Osteocyte (in vitro differentiated cells): ENCODE measurements around the gene DRC3. TPM values are rescaled to one million over a fixed set of nuclear protein-coding genes. Genes with fewer than 3 reads are reported as not detected.
"Not testable (repeated sequence)": the region's sequence is repeated elsewhere in the genome, so short reads cannot be mapped to it uniquely, and the experiment has no call there.

ENCODE experiments used
- DNase-seq: peaks from one replicate; pipeline ENCODE4 v3.0.0; 2021; ENCODE audit warnings: mixed read lengths; ENCODE audit not compliant: unreplicated experiment; ENCODE audit errors: extremely low spot score
- H3K27ac Mint-ChIP-seq: one replicate; pipeline ENCODE4 v1.8.0; 2021; ENCODE audit warnings: mild to moderate bottlenecking, mixed read lengths; ENCODE audit not compliant: unreplicated experiment
- H3K27me3 Mint-ChIP-seq: one replicate; pipeline ENCODE4 v1.8.0; 2021; ENCODE audit warnings: mixed read lengths; ENCODE audit not compliant: unreplicated experiment
- H3K36me3 Mint-ChIP-seq: one replicate; pipeline ENCODE4 v1.8.0; 2021; ENCODE audit warnings: mixed read lengths; ENCODE audit not compliant: unreplicated experiment
- H3K4me1 Mint-ChIP-seq: one replicate; pipeline ENCODE4 v1.8.0; 2021; ENCODE audit warnings: mixed read lengths; ENCODE audit not compliant: unreplicated experiment
- H3K4me3 Mint-ChIP-seq: one replicate; pipeline ENCODE4 v1.8.0; 2021; ENCODE audit warnings: mild to moderate bottlenecking, moderate library complexity, mixed read lengths; ENCODE audit not compliant: unreplicated experiment
- H3K9me3 Mint-ChIP-seq: one replicate; pipeline ENCODE4 v1.8.0; 2021; ENCODE audit warnings: mixed read lengths; ENCODE audit not compliant: unreplicated experiment
- total RNA-seq: library from RNA; stranded (reverse); gene quantifications from 2 replicates; pipeline ENCODE4 v1.2.1, GENCODE V29; 2021
- TF ChIP-seq, protein P1 (sequence below): fragments of 200-600 bp; sonication (generic); IDR thresholded peaks from 2 replicates; pipeline ENCODE4 v1.5.0; 2021; ENCODE audit warnings: antibody characterized with exemption, mild to moderate bottlenecking, moderate library complexity

Gene DRC3
- total RNA-seq, 1 donor from 2014 or later, result 2.1 TPM

- Mint-ChIP-seq H3K4me1 (peaks cover 37% of the 10 kb centered on the region), H3K36me3 (peaks cover 12% of the 10 kb centered on the region), H3K4me3 (no peak overlapping the region), H3K27me3 (no peaks in the 10 kb centered on the region), H3K27ac (peak overlapping the region; percentile 86), H3K9me3 (no peaks in the 10 kb centered on the region)
- no peak for DNase-seq
- TF ChIP-seq, protein P1, sequence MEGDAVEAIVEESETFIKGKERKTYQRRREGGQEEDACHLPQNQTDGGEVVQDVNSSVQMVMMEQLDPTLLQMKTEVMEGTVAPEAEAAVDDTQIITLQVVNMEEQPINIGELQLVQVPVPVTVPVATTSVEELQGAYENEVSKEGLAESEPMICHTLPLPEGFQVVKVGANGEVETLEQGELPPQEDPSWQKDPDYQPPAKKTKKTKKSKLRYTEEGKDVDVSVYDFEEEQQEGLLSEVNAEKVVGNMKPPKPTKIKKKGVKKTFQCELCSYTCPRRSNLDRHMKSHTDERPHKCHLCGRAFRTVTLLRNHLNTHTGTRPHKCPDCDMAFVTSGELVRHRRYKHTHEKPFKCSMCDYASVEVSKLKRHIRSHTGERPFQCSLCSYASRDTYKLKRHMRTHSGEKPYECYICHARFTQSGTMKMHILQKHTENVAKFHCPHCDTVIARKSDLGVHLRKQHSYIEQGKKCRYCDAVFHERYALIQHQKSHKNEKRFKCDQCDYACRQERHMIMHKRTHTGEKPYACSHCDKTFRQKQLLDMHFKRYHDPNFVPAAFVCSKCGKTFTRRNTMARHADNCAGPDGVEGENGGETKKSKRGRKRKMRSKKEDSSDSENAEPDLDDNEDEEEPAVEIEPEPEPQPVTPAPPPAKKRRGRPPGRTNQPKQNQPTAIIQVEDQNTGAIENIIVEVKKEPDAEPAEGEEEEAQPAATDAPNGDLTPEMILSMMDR, result no peak
Observed at GRCh38 chr17:17951524-17951923, 21.1 kb upstream of the DRC3 start.

DNA sequence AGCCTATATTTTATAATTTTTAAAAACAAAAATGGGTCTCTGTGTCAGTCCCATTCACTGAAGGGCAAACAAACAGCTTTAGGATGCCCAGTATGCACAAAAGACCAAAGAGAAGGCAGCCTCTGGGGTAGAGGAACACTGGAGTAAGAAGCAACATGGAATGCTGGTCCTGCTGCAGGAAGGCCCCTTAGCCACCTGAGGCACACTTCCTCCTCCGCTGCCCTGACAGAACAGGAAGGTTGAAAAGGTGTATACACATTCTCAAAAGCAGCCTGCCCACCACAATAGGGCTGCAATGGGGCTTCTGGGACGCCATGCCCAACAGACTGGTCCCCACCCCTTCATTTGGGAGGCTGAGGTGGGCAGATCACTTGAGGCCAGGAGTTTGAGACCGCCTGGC lies 20.0 kb upstream of the DRC3 start:
- H3K27me3 Mint-ChIP-seq, result no peaks in the 10 kb centered on the region

GRCh38 chr17:17954079-17954478 lies 18.6 kb upstream of the DRC3 start:
- Mint-ChIP-seq H3K4me1 (peaks cover 47% of the 10 kb centered on the region), H3K36me3 (peaks cover 12% of the 10 kb centered on the region), H3K27me3 (no peaks in the 10 kb centered on the region), H3K4me3 (no peak overlapping the region), H3K27ac (peak overlapping the region; percentile 86), H3K9me3 (no peaks in the 10 kb centered on the region)
- no peak for DNase-seq
- TF ChIP-seq, protein P1, result no peak

More for the DNA sequence above, 20.0 kb upstream of the DRC3 start:
- H3K4me1 Mint-ChIP-seq, result peaks cover 38% of the 10 kb centered on the region
- DNase-seq, result no peak
- H3K9me3 Mint-ChIP-seq, result no peaks in the 10 kb centered on the region
- H3K36me3 Mint-ChIP-seq, result peaks cover 12% of the 10 kb centered on the region
- peak overlapping the region; percentile 86 for H3K27ac Mint-ChIP-seq
- TF ChIP-seq, protein P1, result no peak
- H3K4me3 Mint-ChIP-seq, result no peak overlapping the region

DNA sequence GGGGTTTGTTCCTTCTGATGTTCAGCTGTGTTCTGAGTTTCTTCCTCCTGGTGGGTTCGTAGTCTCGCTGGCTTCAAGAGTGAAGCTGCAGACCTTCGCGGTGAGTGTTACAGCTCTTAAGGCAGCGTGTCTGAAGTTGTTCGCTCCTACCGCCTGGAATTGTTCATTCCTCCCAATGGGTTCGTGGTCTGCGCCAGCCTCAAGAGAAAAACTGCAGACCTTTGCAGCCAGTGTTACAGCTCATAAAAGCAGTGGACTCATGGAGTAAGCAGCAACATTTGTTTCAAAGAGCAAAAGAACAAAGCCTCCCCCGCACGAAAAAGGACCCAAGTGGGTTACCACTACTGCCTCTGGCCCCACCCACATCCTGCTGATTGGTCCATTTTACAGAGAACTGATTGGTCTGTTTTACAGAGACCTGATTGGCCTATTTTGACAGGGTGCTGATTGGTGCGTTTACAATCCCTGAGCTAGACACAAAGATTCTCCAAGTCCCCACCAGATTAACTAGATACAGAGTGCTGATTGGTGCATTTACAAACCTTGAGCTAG lies 16.8 kb upstream of the DRC3 start:
- H3K9me3 Mint-ChIP-seq, H3K4me3 Mint-ChIP-seq, H3K27me3 Mint-ChIP-seq, DNase-seq: not testable (repeated sequence)
- Mint-ChIP-seq H3K27ac (peak overlapping the region; percentile 23), H3K4me1 (peaks cover 58% of the 10 kb centered on the region), H3K36me3 (peaks cover 12% of the 10 kb centered on the region)

- H3K4me3 Mint-ChIP-seq, result no peak overlapping the region
- no peak for DNase-seq
- H3K9me3 Mint-ChIP-seq, result no peaks in the 10 kb centered on the region
- peak overlapping the region; percentile 90 for H3K27ac Mint-ChIP-seq
- peaks cover 45% of the 10 kb centered on the region for H3K4me1 Mint-ChIP-seq
- peaks cover 13% of the 10 kb centered on the region for H3K36me3 Mint-ChIP-seq
- no peaks in the 10 kb centered on the region for H3K27me3 Mint-ChIP-seq
- TF ChIP-seq, protein P1, result no peak
Observed at GRCh38 chr17:17957584-17957916, 15.1 kb upstream of the DRC3 start.

GRCh38 chr17:17958982-17959381 lies 13.7 kb upstream of the DRC3 start:
- Mint-ChIP-seq H3K27me3 (no peaks in the 10 kb centered on the region), H3K4me3 (peak overlapping the region; percentile 46), H3K4me1 (peaks cover 49% of the 10 kb centered on the region), H3K36me3 (peaks cover 16% of the 10 kb centered on the region), H3K27ac (peak overlapping the region; percentile 90), H3K9me3 (no peaks in the 10 kb centered on the region)
- TF ChIP-seq, protein P1, result no peak
- DNase-seq, result no peak
